HEK293T (cell line): ENCODE measurements around the gene SETBP1.

Source experiments
- CTCF ChIA-PET: fragments of 350-600 bp; formaldehyde crosslinking; extraction: SDS; loops from one replicate; lab custom pipeline; 2021; ENCODE audit warnings: antibody characterized with exemption, inconsistent platforms; lab: Yijun Ruan, JAX
- POLR2A ChIA-PET: fragments of 350-600 bp; formaldehyde crosslinking; extraction: SDS; loops from one replicate; lab custom pipeline; 2020; ENCODE audit warnings: antibody characterized with exemption, inconsistent platforms; lab: Yijun Ruan, JAX
- DNase-seq: peaks from one replicate; pipeline ENCODE4 v3.0.0; 2012; ENCODE audit warnings: mixed read lengths; ENCODE audit errors: extremely low spot score
- ARNT ChIP-seq: fragments of 450-650 bp; IDR thresholded peaks from 2 replicates; pipeline ENCODE4 v1.6.1; 2017; ENCODE audit warnings: mild to moderate bottlenecking
- BHLHE40 ChIP-seq: fragments of 450-650 bp; IDR thresholded peaks from 2 replicates; pipeline ENCODE4 v1.6.1; 2016; ENCODE audit warnings: mild to moderate bottlenecking, moderate library complexity, borderline replicate concordance
- CTBP1 ChIP-seq: fragments of 450-650 bp; IDR thresholded peaks from 2 replicates; pipeline ENCODE4 v1.6.1; 2016; ENCODE audit warnings: borderline replicate concordance
- ELF4 ChIP-seq: fragments of 450-650 bp; IDR thresholded peaks from 2 replicates; pipeline ENCODE4 v1.6.1; 2017; ENCODE audit warnings: antibody characterized with exemption
- FOXA1 ChIP-seq: fragments of 450-650 bp; IDR thresholded peaks from 2 replicates; pipeline ENCODE4 v1.6.1; 2016; ENCODE audit warnings: mild to moderate bottlenecking
- FOXK2 ChIP-seq: fragments of 450-650 bp; IDR thresholded peaks from 2 replicates; pipeline ENCODE4 v1.6.1; 2016; ENCODE audit warnings: mild to moderate bottlenecking
- FOXM1 ChIP-seq: fragments of 450-650 bp; IDR thresholded peaks from 2 replicates; pipeline ENCODE4 v1.6.1; 2017; ENCODE audit warnings: mild to moderate bottlenecking, borderline replicate concordance
- HDGF ChIP-seq: fragments of 450-650 bp; IDR thresholded peaks from 2 replicates; pipeline ENCODE4 v1.6.1; 2017; ENCODE audit warnings: antibody characterized with exemption, borderline replicate concordance
- L3MBTL2 ChIP-seq: fragments of 450-650 bp; conservative IDR thresholded peaks from 2 replicates; pipeline ENCODE4 v1.6.1; 2016; ENCODE audit warnings: mild to moderate bottlenecking
- LEF1 ChIP-seq: fragments of 450-650 bp; IDR thresholded peaks from 2 replicates; pipeline ENCODE4 v1.6.1; 2017; ENCODE audit warnings: mild to moderate bottlenecking, borderline replicate concordance
- NFRKB ChIP-seq: fragments of 450-650 bp; IDR thresholded peaks from 2 replicates; pipeline ENCODE4 v1.6.1; 2016; ENCODE audit warnings: mild to moderate bottlenecking, moderate library complexity
- PKNOX1 ChIP-seq: fragments of 450-650 bp; IDR thresholded peaks from 2 replicates; pipeline ENCODE4 v1.6.1; 2016
- SP1 ChIP-seq: fragments of 450-650 bp; IDR thresholded peaks from 2 replicates; pipeline ENCODE4 v1.6.1; 2017
- SUZ12 ChIP-seq: fragments of 450-650 bp; IDR thresholded peaks from 2 replicates; pipeline ENCODE4 v1.6.1; 2016; ENCODE audit warnings: mild to moderate bottlenecking
- TARDBP ChIP-seq: fragments of 450-650 bp; IDR thresholded peaks from 2 replicates; pipeline ENCODE4 v1.6.1; 2016
- ZNF384 ChIP-seq: fragments of 450-650 bp; IDR thresholded peaks from 2 replicates; pipeline ENCODE4 v1.6.1; 2016

SETBP1 gene

DNA sequence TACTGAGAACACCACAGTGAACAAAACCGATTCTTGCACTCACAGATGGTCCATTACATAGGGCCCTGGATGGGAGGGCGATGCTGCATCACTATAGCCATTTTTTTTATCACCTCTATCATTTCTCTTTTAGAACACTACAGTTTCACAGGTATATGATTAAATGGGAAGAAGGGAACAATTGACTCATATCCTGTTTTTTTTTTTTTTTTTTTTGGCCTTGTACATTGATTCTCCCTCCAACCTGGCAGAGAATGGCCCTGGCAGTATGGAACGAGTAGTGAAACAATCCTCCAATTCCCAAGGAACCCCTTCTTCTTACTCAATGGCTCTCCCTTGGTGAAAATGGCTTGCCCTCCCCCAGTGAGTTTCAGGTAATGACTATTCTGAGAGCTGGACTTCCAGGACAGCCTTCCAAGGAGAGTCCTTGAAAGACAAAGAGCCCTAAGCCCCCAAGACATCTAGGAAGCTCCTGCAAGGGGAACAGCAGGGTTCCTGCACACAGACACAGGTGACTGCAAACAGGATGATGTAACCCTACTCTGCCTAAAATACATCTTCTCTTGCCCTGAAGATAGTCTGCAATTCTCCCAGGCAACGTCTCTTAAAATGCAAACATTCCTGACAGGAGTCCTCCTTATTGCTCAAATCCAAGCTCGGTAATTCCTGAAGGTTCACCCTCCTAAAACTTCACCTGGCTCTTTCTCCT, 405.4 kb downstream of the SETBP1 start:
- no peak for DNase-seq
- no peak for TF ChIP-seq NFRKB
- TF ChIP-seq FOXM1: no peak
- TF ChIP-seq PKNOX1: no peak
- no peak for TF ChIP-seq FOXK2
- TF ChIP-seq HDGF: no peak
- no peak for TF ChIP-seq CTBP1
- TF ChIP-seq L3MBTL2: no peak
- TF ChIP-seq ZNF384: no peak
- TF ChIP-seq ARNT: no peak
- TF ChIP-seq ELF4: no peak
- TF ChIP-seq SP1: no peak
- TF ChIP-seq FOXA1: no peak
- no peak for TF ChIP-seq BHLHE40
- TF ChIP-seq LEF1: no peak
- no peak for TF ChIP-seq SUZ12
- TF ChIP-seq TARDBP: no peak
- CTCF ChIA-PET: no interaction called here
- POLR2A ChIA-PET: no interaction called here

DNA sequence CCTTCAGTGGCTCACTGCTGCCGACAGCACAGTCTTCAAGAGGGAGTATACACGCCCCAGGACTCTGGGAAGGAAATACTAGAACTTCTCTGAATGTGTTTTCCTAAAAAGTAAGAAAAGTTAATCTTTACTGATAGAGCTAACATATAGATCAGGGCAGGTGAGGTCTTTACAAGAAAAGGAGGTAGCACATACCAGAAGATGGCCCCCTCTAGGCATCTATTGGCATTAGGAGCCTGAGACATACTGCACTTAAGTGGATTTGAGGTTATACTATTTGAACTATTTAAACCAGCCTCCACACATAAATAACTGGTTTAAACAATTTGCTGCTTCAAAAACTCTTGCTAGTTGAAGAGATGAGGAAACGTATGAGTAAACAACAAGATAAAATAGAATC, 406.1 kb downstream of the SETBP1 start:
- no peak for DNase-seq
- ChIA-PET CTCF (no interaction called here), POLR2A (no interaction called here)
- TF ChIP-seq TARDBP: no peak

DNA sequence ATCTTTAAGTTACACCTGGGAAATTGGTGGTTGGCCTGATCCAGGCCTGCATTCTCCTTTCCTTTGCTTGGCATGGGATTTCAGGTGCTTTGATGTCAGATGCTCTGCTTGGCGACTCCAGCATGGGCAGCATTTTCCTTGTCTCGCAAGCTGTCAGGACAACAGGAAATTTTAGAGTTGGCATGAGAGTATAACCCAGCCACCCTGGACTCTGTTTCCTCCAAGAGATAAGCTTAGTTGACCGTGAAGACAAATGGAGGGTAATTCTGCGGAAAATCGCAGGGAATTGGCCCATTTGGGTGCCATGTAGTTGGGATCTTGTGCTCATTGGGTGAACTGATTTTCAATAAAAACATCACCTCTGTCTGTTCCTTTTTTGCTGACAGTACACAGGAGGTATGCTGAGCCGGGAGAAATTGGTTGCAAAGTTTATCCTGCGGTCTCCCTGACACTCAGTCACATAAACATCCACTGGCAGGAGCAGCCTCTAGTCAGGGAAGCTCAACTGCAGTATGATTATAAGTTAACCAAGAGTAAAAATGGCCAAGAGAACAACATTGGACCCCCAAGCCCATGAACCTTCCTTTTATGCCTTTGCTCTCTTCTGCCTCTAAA, 409.9 kb downstream of the SETBP1 start:
- ChIA-PET CTCF (no interaction called here), POLR2A (no interaction called here)
- no peak for DNase-seq
- no peak for TF ChIP-seq SP1
- TF ChIP-seq PKNOX1: no peak
- TF ChIP-seq FOXA1: no peak
- no peak for TF ChIP-seq FOXK2
- no peak for TF ChIP-seq ZNF384
- no peak for TF ChIP-seq BHLHE40
- no peak for TF ChIP-seq ELF4
- TF ChIP-seq CTBP1: no peak
- TF ChIP-seq TARDBP: no peak
- no peak for TF ChIP-seq NFRKB
- TF ChIP-seq L3MBTL2: no peak
- TF ChIP-seq HDGF: no peak

- no peak for DNase-seq
- ChIA-PET CTCF (no interaction called here), POLR2A (no interaction called here)
- TF ChIP-seq ZNF384 (no peak), L3MBTL2 (no peak), TARDBP (no peak), ARNT (no peak), SP1 (no peak), HDGF (no peak), BHLHE40 (no peak), ELF4 (no peak), CTBP1 (no peak), PKNOX1 (no peak)
Observed at GRCh38 chr18:45100321-45101105, 419.8 kb downstream of the SETBP1 start.

- TF ChIP-seq FOXK2 (no peak), HDGF (no peak), SP1 (no peak), SUZ12 (no peak), ZNF384 (no peak), TARDBP (no peak), FOXA1 (no peak), ARNT (no peak), LEF1 (no peak), PKNOX1 (no peak)
- CTCF ChIA-PET: no interaction called here
- DNase-seq: no peak
- POLR2A ChIA-PET: no interaction called here
Observed at GRCh38 chr18:45102126-45102525, 421.4 kb downstream of the SETBP1 start.

GRCh38 chr18:45102863-45103262, 422.2 kb downstream of the SETBP1 start:
- POLR2A ChIA-PET: no interaction called here
- no peak for DNase-seq
- CTCF ChIA-PET: no interaction called here
- no peak for TF ChIP-seq NFRKB
- TF ChIP-seq TARDBP: no peak
- no peak for TF ChIP-seq L3MBTL2
- TF ChIP-seq LEF1: no peak
- no peak for TF ChIP-seq FOXK2
- no peak for TF ChIP-seq FOXM1
- no peak for TF ChIP-seq BHLHE40
- no peak for TF ChIP-seq CTBP1
- no peak for TF ChIP-seq ARNT
- no peak for TF ChIP-seq HDGF
- no peak for TF ChIP-seq SP1
- no peak for TF ChIP-seq ZNF384
- no peak for TF ChIP-seq ELF4
- no peak for TF ChIP-seq FOXA1
- no peak for TF ChIP-seq PKNOX1
- no peak for TF ChIP-seq SUZ12
